GM23248 (cell line): Measurements from ENCODE around the gene HEXA.

Experiments used
- EZH2 ChIP-seq: fragments of 200-600 bp; sonication (generic); IDR thresholded peaks from 2 replicates; pipeline ENCODE4 v1.6.1; 2018; ENCODE audit warnings: antibody characterized with exemption, mild to moderate bottlenecking; ENCODE audit not compliant: insufficient read depth, poor library complexity, severe bottlenecking
- EZH2phosphoT487 ChIP-seq: fragments of 200-600 bp; sonication (generic); IDR thresholded peaks from 2 replicates; pipeline ENCODE4 v1.6.1; 2018; ENCODE audit warnings: antibody characterized with exemption, moderate library complexity, mild to moderate bottlenecking, low read depth; ENCODE audit not compliant: insufficient read depth

GRCh38 chr15:72382146-72382545 is 6.3 kb upstream of the HEXA start:
- no peak for TF ChIP-seq EZH2
- TF ChIP-seq EZH2phosphoT487, result no peak
